Measurements from ENCODE around the gene PLGRKT. TPM values are rescaled to one million over a fixed set of nuclear protein-coding genes. Genes with fewer than 3 reads are reported as not detected.

PLGRKT gene
- total RNA-seq, result 10 to 100 TPM; 11.7 to 27.0 TPM
- 10 to 100 TPM; 17.4 to 28.4 TPM for polyA plus RNA-seq
- long read RNA-seq, donor 1, transcript PLGRKT-201 (6 exons, 932 nt), result major isoform, 13 of 18 reads
- long read RNA-seq, donor 1, partial matches to known transcripts, result 0 of 18 reads
- long read RNA-seq, donor 1, other reads (novel, unspliced or antisense), result 5 of 18 reads
- long read RNA-seq, donor 2, partial matches to known transcripts, result 0 of 3 reads
- long read RNA-seq, donor 2, other reads (novel, unspliced or antisense), result 0 of 3 reads
- long read RNA-seq, donor 3, transcript PLGRKT-201 (6 exons, 932 nt), result major isoform, 10 of 10 reads
- long read RNA-seq, donor 3, partial matches to known transcripts, result 0 of 10 reads
- long read RNA-seq, donor 3, other reads (novel, unspliced or antisense), result 0 of 10 reads
- long read RNA-seq, donor 4, transcript PLGRKT-201 (6 exons, 932 nt), result major isoform, 7 of 7 reads
- long read RNA-seq, donor 4, partial matches to known transcripts, result 0 of 7 reads
- long read RNA-seq, donor 4, other reads (novel, unspliced or antisense), result 0 of 7 reads
- long read RNA-seq, donor 5, transcript PLGRKT-201 (6 exons, 932 nt), result major isoform, 20 of 20 reads
- long read RNA-seq, donor 5, partial matches to known transcripts, result 0 of 20 reads
- long read RNA-seq, donor 5, other reads (novel, unspliced or antisense), result 0 of 20 reads

DNA sequence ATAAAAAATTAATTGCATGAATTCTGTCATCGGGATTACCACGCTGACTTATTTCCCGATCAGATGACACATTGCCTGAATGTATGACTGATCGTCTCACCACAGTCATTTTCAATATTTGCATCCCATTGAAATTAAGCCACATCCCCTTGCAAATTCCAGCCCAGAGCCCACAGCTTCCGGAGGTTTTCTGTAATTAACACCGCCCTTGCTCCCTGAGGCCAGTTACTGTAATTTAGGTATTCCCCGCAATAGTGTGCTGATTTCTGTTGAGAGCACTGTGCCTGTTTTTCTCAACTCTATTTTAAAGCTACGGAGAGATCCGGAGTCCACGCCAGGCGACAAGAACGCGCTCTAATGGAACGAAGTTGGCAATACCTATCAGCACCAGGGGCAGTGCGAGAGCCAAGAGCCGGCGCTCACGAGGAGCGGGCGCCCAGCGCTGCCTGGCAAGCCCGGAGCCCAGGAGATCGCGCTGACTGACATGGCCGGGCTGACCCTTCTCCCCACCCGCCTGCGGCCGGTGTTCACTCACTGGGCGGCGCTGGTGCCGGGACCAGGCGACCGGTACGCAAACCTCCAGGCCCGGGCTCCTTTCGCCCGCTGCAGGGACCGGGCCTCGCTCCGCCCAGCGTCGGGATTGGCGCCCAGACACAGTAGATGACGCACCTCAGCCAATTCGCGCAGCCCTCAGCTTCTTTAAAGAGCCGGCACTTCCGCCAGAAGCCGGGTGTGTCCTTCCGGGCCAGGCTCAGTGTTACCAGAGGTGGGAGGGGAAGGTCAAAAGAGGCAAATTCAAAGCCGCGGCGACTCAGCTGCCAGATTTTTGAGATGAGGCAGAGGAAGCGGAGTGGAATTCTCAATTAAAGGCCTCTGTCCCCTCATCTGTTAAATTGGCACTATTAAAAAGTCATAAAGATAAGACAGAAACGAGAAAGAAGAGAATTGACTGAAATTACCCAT is at the start of gene PLGRKT:
TSS of gene PLGRKT (minus strand) at position 672 of the 963 bp plus-strand sequence. CDS start 5,948 bp downstream, outside the sequence.
- peaks cover 0 to 12% (median 8%) of the 10 kb centered on the region in 4 donors for H3K36me3 ChIP-seq (ENCODE audit: control insufficient read depth in 4 of 4, insufficient read depth in 4 of 4, low read length in 4 of 4)
- H3K27me3 ChIP-seq (ENCODE audit: control insufficient read depth in 3 of 3, insufficient read depth in 3 of 3, low read length in 2 of 3), result no peaks in the 10 kb centered on the region
- H3K27ac ChIP-seq (ENCODE audit: low read depth in 1 of 2, low read length in 1 of 2), result peak within 1 kb of the TSS; percentile 92 to 99
- DNase-seq, result peak; percentile 93 to 95 (median 94)
- ATAC-seq (ENCODE audit: insufficient read depth, low FRiP score), result peak; percentile 98
- H3K9ac ChIP-seq (ENCODE audit: insufficient read depth in 1 of 2, low read length in 2 of 2), result peak within 1 kb of the TSS; percentile 78 to 81
- WGBS, 2 donors, result 0% methylated on average over 52 to 55 of the region's 55 CpGs
- TF ChIP-seq CTCF (IDR thresholded peaks at IDR 0.05; ENCODE audit: control extremely low read depth, extremely low read depth), result peak; percentile 6
- peaks cover 0 to 16% (median 9%) of the 10 kb centered on the region in 5 donors for H3K4me1 ChIP-seq (ENCODE audit: control insufficient read depth in 5 of 5, insufficient read depth in 5 of 5, low read length in 5 of 5)
- H3K9me3 ChIP-seq (ENCODE audit: control insufficient read depth in 4 of 4, insufficient read depth in 3 of 4, low read length in 3 of 4), result no peaks in the 10 kb centered on the region
- peak within 1 kb of the TSS; percentile 31 for H3K4me3 ChIP-seq

DNA sequence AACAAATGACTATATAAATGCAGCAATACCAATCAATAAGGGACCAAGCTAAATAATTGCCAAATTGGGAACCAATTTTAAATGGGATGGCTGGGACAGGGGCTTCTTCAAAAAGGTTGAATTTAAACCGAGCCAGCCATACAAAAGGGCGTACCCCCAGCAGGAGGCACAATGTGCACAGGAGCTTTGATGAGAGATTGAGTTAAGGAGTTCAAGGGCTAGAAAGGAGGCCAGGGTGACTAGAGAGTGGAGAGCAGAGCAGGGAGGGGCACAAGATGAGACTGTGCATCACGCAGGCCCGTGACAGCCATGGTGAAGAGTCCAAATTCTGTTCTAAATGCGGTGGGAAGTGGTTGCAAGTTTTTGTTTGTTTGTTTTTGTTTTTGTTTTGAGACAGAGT is 49.3 kb upstream of the PLGRKT start:
- Histone ChIP-seq H3K9ac (ENCODE audit: insufficient read depth in 1 of 2, low read length in 2 of 2) (no peak overlapping the region), H3K9me3 (ENCODE audit: control insufficient read depth in 4 of 4, insufficient read depth in 3 of 4, low read length in 3 of 4) (no peaks in the 10 kb centered on the region), H3K4me3 (no peak overlapping the region), H3K27me3 (ENCODE audit: control insufficient read depth in 3 of 3, insufficient read depth in 3 of 3, low read length in 2 of 3) (no peaks in the 10 kb centered on the region), H3K36me3 (ENCODE audit: control insufficient read depth in 4 of 4, insufficient read depth in 4 of 4, low read length in 4 of 4) (no peaks in the 10 kb centered on the region), H3K27ac (ENCODE audit: low read depth in 1 of 2, low read length in 1 of 2) (no peak overlapping the region), H3K4me1 (ENCODE audit: control insufficient read depth in 5 of 5, insufficient read depth in 5 of 5, low read length in 5 of 5) (peaks cover 0 to 4% (median 0%) of the 10 kb centered on the region in 5 donors)
- ATAC-seq (ENCODE audit: insufficient read depth, low FRiP score) (no peak), DNase-seq (no peak)
- 85 to 93% methylated on average over 5 of the region's 5 CpGs for WGBS, 2 donors
- no peak for TF ChIP-seq CTCF (IDR thresholded peaks at IDR 0.05; ENCODE audit: control extremely low read depth, extremely low read depth)

GRCh38 chr9:5485378-5486085 is 47.8 kb upstream of the PLGRKT start:
- H3K27ac ChIP-seq (ENCODE audit: low read depth in 1 of 2, low read length in 1 of 2), result no peak overlapping the region
- DNase-seq (no peak), ATAC-seq (ENCODE audit: insufficient read depth, low FRiP score) (no peak)
- peaks cover 0 to 4% (median 0%) of the 10 kb centered on the region in 5 donors for H3K4me1 ChIP-seq (ENCODE audit: control insufficient read depth in 5 of 5, insufficient read depth in 5 of 5, low read length in 5 of 5)
- no peak for TF ChIP-seq CTCF (IDR thresholded peaks at IDR 0.05; ENCODE audit: control extremely low read depth, extremely low read depth)
- no peaks in the 10 kb centered on the region for H3K27me3 ChIP-seq (ENCODE audit: control insufficient read depth in 3 of 3, insufficient read depth in 3 of 3, low read length in 2 of 3)
- 74 to 76% methylated on average over 5 of the region's 5 CpGs for WGBS, 2 donors
- H3K36me3 ChIP-seq (ENCODE audit: control insufficient read depth in 4 of 4, insufficient read depth in 4 of 4, low read length in 4 of 4), result no peaks in the 10 kb centered on the region
- H3K9me3 ChIP-seq (ENCODE audit: control insufficient read depth in 4 of 4, insufficient read depth in 3 of 4, low read length in 3 of 4), result no peaks in the 10 kb centered on the region
- no peak overlapping the region for H3K9ac ChIP-seq (ENCODE audit: insufficient read depth in 1 of 2, low read length in 2 of 2)
- no peak overlapping the region for H3K4me3 ChIP-seq
